NCI-H2171 (cell line): ENCODE data around the gene GSC2.

Experiments used
- DNase-seq: peaks from one replicate; lab custom pipeline; 2025; lab: John Stamatoyannopoulos, UW

The GSC2 gene

GRCh38 chr22:19119949-19120348 lies 30.1 kb downstream of the GSC2 start:
- no peak for DNase-seq

GRCh38 chr22:19118329-19118880 lies 31.7 kb downstream of the GSC2 start:
- DNase-seq = no peak

- peak; percentile 16 for DNase-seq
Measured at GRCh38 chr22:19117111-19117512, 33.0 kb downstream of the GSC2 start.

- DNase-seq = no peak
Measured at GRCh38 chr22:19115628-19116027, 34.5 kb downstream of the GSC2 start.

GRCh38 chr22:19114984-19115552 lies 35.0 kb downstream of the GSC2 start:
- no peak for DNase-seq

GRCh38 chr22:19113429-19113828 lies 36.7 kb downstream of the GSC2 start:
- DNase-seq = no peak

GRCh38 chr22:19111584-19111983 lies 38.5 kb downstream of the GSC2 start:
- DNase-seq = no peak

GRCh38 chr22:19111140-19111539 lies 39.0 kb downstream of the GSC2 start:
- DNase-seq = no peak

- DNase-seq = no peak
Measured at GRCh38 chr22:19110646-19111045, 39.4 kb downstream of the GSC2 start.

GRCh38 chr22:19110064-19110458 lies 40.0 kb downstream of the GSC2 start:
- DNase-seq = no peak

- DNase-seq = no peak
Measured at GRCh38 chr22:19109198-19110063, 40.7 kb downstream of the GSC2 start.

GRCh38 chr22:19108807-19109197 lies 41.3 kb downstream of the GSC2 start:
- no peak for DNase-seq

GRCh38 chr22:19107730-19108074 lies 42.4 kb downstream of the GSC2 start:
- DNase-seq = no peak

- DNase-seq = no peak
Measured at GRCh38 chr22:19106886-19107729, 43.0 kb downstream of the GSC2 start.

GRCh38 chr22:19105867-19106802 lies 44.0 kb downstream of the GSC2 start:
- DNase-seq = no peak

- no peak for DNase-seq
Measured at GRCh38 chr22:19105456-19105855, 44.6 kb downstream of the GSC2 start.

- DNase-seq = no peak
Measured at GRCh38 chr22:19103880-19104821, 45.9 kb downstream of the GSC2 start.

GRCh38 chr22:19098157-19098556 lies 51.9 kb downstream of the GSC2 start:
- no peak for DNase-seq

GRCh38 chr22:19097518-19097917 lies 52.6 kb downstream of the GSC2 start:
- DNase-seq = no peak
